OCI-LY1 (cell line): ENCODE data around the gene AASDH.

Experiments
- H2AFZ ChIP-seq: fragments of 200-600 bp; sonication (generic), shearing (Covaris generic); 2 replicates; pipeline ENCODE4 v1.6.0; 2014; ENCODE audit warnings: antibody characterized with exemption, mild to moderate bottlenecking, low read length
- H3F3A ChIP-seq: fragments of 200-600 bp; sonication (generic), shearing (Covaris generic); 2 replicates; pipeline ENCODE4 v1.6.0; 2014; ENCODE audit warnings: mild to moderate bottlenecking, antibody characterized with exemption, low read length, moderate library complexity; ENCODE audit not compliant: insufficient read depth
- H3K27ac ChIP-seq: fragments of 200-600 bp; sonication (generic); 2 replicates; pipeline ENCODE4 v1.5.1; 2014; ENCODE audit warnings: low read length, mixed run types, mild to moderate bottlenecking, low read depth; ENCODE audit not compliant: poor library complexity, severe bottlenecking
- H3K27me3 ChIP-seq: fragments of 200-600 bp; sonication (generic); 2 replicates; pipeline ENCODE4 v1.6.0; 2014; ENCODE audit warnings: antibody characterized with exemption, mild to moderate bottlenecking, low read length, moderate library complexity; ENCODE audit not compliant: insufficient read depth
- H3K36me3 ChIP-seq: fragments of 200-600 bp; sonication (generic); 2 replicates; pipeline ENCODE4 v1.6.1; 2014; ENCODE audit warnings: mild to moderate bottlenecking, antibody characterized with exemption, low read length, moderate library complexity, mixed read lengths; ENCODE audit not compliant: insufficient read depth
- H3K4me1 ChIP-seq: fragments of 200-600 bp; sonication (generic); 2 replicates; pipeline ENCODE4 v1.5.1; 2014; ENCODE audit warnings: mild to moderate bottlenecking, low read length, moderate library complexity; ENCODE audit not compliant: insufficient read depth, severe bottlenecking
- H3K4me2 ChIP-seq: fragments of 200-600 bp; sonication (generic), shearing (Covaris generic); 2 replicates; pipeline ENCODE4 v1.6.1; 2014; ENCODE audit warnings: low read length
- H3K4me3 ChIP-seq: fragments of 200-600 bp; sonication (generic); 2 replicates; pipeline ENCODE4 v1.5.1; 2014; ENCODE audit warnings: low read length, low read depth, mild to moderate bottlenecking, mixed read lengths; ENCODE audit not compliant: poor library complexity, severe bottlenecking
- H3K79me2 ChIP-seq: fragments of 200-600 bp; shearing (Covaris generic); 2 replicates; pipeline ENCODE4 v1.6.1; 2016; ENCODE audit warnings: mixed run types, low read length, mixed read lengths; ENCODE audit not compliant: insufficient read depth
- H3K9ac ChIP-seq: fragments of 200-600 bp; sonication (generic), shearing (Covaris generic); 2 replicates; pipeline ENCODE4 v1.6.1; 2014; ENCODE audit warnings: mild to moderate bottlenecking, low read length, mixed read lengths
- H3K9me2 ChIP-seq: fragments of 200-600 bp; sonication (generic), shearing (Covaris generic); 2 replicates; pipeline ENCODE4 v1.6.1; 2014; ENCODE audit warnings: low read depth, mild to moderate bottlenecking, low read length, mixed read lengths
- H3K9me3 ChIP-seq: fragments of 200-600 bp; shearing (Covaris generic); 2 replicates; pipeline ENCODE4 v1.6.1; 2014; ENCODE audit warnings: low read length, mixed read lengths
- H4K20me1 ChIP-seq: fragments of 200-600 bp; sonication (generic), shearing (Covaris generic); 2 replicates; pipeline ENCODE4 v1.6.0; 2016; ENCODE audit warnings: mild to moderate bottlenecking, low read length; ENCODE audit not compliant: insufficient read depth
- EZH2 ChIP-seq: fragments of 200-600 bp; sonication (generic), shearing (Covaris generic); IDR thresholded peaks from 2 replicates; pipeline ENCODE4 v1.8.0; 2017; ENCODE audit warnings: borderline replicate concordance, mixed run types, mild to moderate bottlenecking, antibody characterized with exemption, low read length, moderate library complexity, mixed read lengths
- TF ChIP-seq, protein P1 (sequence below): fragments of 200-600 bp; sonication (generic), shearing (Covaris generic); IDR thresholded peaks from 2 replicates; pipeline ENCODE4 v1.5.1; 2017; ENCODE audit warnings: mild to moderate bottlenecking, antibody characterized with exemption, low read length, moderate library complexity, mixed read lengths

AASDH gene

DNA sequence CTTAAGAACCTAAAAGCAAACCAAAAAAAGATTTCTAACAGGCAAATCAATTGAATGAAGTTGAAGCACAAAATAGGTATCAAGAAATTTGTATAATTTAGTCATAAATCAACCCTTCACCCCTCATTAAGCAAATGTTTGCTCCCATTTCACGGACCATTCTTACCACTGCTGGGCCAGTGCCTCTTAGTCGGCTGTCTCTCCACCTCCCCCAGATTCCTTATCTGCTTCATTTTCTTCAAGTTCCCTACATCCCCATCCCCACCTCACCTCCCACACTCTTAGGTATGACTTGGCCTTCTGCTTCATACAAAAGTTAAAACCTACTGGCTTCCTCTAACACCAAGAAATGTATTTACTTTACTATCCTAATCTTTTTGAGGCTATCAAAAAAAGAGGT, 11.8 kb downstream of the AASDH start:
- Histone ChIP-seq H3K4me2 (no peak overlapping the region), H3K27me3 (no peaks in the 10 kb centered on the region), H3K4me3 (no peak overlapping the region), H3K9ac (no peak overlapping the region), H3K79me2 (no peaks in the 10 kb centered on the region), H3K27ac (no peak overlapping the region), H3K9me2 (no peaks in the 10 kb centered on the region), H3K4me1 (no peaks in the 10 kb centered on the region), H2AFZ (no peak overlapping the region), H3K36me3 (peaks cover 6% of the 10 kb centered on the region; the same call in 1 of the 2 replicates), H3K9me3 (no peaks in the 10 kb centered on the region), H4K20me1 (no peaks in the 10 kb centered on the region), H3F3A (no peaks in the 10 kb centered on the region)
- TF ChIP-seq EZH2: no peak
- TF ChIP-seq, protein P1, sequence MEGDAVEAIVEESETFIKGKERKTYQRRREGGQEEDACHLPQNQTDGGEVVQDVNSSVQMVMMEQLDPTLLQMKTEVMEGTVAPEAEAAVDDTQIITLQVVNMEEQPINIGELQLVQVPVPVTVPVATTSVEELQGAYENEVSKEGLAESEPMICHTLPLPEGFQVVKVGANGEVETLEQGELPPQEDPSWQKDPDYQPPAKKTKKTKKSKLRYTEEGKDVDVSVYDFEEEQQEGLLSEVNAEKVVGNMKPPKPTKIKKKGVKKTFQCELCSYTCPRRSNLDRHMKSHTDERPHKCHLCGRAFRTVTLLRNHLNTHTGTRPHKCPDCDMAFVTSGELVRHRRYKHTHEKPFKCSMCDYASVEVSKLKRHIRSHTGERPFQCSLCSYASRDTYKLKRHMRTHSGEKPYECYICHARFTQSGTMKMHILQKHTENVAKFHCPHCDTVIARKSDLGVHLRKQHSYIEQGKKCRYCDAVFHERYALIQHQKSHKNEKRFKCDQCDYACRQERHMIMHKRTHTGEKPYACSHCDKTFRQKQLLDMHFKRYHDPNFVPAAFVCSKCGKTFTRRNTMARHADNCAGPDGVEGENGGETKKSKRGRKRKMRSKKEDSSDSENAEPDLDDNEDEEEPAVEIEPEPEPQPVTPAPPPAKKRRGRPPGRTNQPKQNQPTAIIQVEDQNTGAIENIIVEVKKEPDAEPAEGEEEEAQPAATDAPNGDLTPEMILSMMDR: no peak

DNA sequence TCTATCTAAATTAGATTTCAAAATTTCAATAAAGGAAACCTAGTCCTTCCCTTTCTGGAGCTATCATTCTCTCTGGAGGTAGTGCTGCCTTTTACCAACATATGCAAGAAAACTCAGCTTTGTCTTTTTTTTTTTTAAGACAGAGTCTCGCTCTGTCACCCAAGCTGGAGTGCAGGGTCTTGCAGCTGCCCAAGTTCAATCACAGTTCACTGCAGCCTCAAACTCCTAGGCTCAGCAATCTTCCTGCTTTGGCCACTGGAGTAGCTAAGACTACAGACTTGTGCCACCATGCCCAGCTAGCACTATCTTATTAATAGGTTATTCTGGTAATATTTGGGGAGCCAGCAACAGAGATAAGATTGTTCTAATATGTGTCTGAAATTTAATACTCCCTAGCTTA, 12.3 kb downstream of the AASDH start:
- no peaks in the 10 kb centered on the region for H3K4me1 ChIP-seq

DNA sequence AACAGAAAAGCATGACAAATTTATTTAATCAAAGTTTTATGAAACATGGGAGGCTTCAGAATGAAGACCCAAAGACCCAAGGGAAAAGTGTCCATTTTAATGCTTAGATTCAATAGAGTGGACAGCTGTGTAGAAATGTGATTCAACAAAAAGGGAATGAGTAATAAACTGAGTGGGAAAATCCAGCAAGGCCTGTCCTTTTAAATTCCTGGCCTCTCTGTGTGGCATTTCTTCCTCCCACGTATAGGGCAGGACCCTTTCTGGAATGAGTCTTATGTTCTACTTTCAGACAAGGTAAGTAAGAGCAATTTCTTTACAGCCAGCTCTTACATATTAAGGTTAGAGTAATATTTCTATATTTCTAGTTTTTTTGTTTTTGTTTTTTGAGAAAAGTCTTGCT, 14.5 kb downstream of the AASDH start:
- Histone ChIP-seq H3K79me2 (no peaks in the 10 kb centered on the region), H3K36me3 (peaks cover 20% of the 10 kb centered on the region; the same call in 1 of the 2 replicates), H3F3A (no peaks in the 10 kb centered on the region), H3K27ac (no peak overlapping the region), H3K4me2 (no peak overlapping the region), H3K9me3 (no peaks in the 10 kb centered on the region), H3K4me1 (no peaks in the 10 kb centered on the region), H2AFZ (no peak overlapping the region), H4K20me1 (no peaks in the 10 kb centered on the region), H3K4me3 (no peak overlapping the region), H3K9ac (no peak overlapping the region), H3K9me2 (no peaks in the 10 kb centered on the region), H3K27me3 (no peaks in the 10 kb centered on the region)
- TF ChIP-seq, protein P1: no peak
- no peak for TF ChIP-seq EZH2

More for the DNA sequence above, 12.3 kb downstream of the AASDH start:
- Histone ChIP-seq H3K9me3 (no peaks in the 10 kb centered on the region), H3K79me2 (no peaks in the 10 kb centered on the region), H3K4me3 (no peak overlapping the region), H3K27ac (no peak overlapping the region), H3K9ac (no peak overlapping the region), H3K27me3 (no peaks in the 10 kb centered on the region), H3K4me2 (no peak overlapping the region), H3F3A (no peaks in the 10 kb centered on the region), H4K20me1 (no peaks in the 10 kb centered on the region), H3K36me3 (peaks cover 10% of the 10 kb centered on the region; the same call in 1 of the 2 replicates), H2AFZ (no peak overlapping the region), H3K9me2 (no peaks in the 10 kb centered on the region)
- TF ChIP-seq EZH2: no peak
- TF ChIP-seq, protein P1: no peak
